OCI-M2 (cell line): Measurements from ENCODE around the gene SPDYE2.
"Not testable (repeated sequence)": the region's sequence is repeated elsewhere in the genome, so short reads cannot be mapped to it uniquely, and the experiment has no call there.

ENCODE experiments used
- DNase-seq: peaks from one replicate; lab custom pipeline; 2025; ENCODE audit not compliant: unreplicated experiment; lab: John Stamatoyannopoulos, UW

The SPDYE2 gene, protein sequence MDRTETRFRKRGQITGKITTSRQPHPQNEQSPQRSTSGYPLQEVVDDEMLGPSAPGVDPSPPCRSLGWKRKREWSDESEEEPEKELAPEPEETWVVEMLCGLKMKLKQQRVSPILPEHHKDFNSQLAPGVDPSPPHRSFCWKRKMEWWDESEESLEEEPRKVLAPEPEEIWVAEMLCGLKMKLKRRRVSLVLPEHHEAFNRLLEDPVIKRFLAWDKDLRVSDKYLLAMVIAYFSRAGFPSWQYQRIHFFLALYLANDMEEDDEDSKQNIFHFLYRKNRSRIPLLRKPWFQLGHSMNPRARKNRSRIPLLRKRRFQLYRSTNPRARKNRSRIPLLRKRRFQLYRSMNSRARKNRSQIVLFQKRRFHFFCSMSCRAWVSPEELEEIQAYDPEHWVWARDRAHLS

DNA sequence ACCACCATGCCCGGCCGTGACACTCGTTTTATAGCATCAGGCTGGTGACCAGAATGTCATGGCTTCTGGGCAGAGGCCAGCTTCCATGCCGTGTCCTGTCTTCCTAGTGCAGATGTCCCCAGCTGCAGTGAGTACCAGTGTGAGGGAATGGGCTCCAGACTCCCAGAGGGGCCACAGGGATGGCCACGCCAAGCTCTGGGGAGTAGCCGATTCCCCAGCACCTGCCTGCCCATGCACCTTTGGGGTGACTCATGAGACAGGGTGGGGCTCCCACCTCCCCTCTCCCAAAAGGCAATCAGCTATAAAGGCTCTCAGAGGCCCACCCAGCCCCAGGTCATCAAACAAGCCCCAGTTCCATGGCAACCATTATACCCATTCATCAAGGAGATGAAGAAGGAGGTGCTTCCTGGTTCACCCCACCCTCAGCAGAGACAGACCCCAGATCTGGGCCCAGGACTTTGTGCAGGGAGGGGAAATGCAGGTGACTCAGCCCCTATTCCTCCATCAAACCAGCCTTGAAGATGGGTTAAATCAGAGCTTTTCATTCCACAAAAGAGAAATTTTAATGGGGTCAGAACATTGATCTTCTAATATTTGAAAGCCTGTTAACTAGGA lies at the start of gene SPDYE2:
TSS of gene SPDYE2 (plus strand) at position 419 of the 615 bp plus-strand sequence. CDS start 2,030 bp downstream, outside the sequence.
- DNase-seq = not testable (repeated sequence)

DNA sequence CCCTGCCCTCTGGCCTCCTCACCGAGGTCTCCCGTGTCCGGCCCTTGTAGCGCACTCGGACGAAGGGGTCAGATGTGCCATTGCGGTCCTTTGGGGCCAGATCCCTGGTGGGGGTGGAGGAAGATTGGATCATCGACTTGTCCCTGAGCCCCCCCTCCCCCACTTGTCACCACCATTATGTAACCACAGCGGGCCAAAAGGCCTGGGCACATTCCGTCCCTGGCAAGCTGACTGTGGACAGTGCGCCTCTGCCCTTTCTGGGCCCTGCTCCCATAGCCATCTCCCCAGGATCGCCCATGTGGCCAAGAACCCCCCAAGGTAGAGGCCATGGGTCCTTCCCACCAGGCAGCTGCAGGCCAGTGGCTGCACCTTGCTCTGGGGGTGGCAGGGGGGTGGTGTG lies 47.9 kb upstream of the SPDYE2 start:
- DNase-seq = not testable (repeated sequence)

DNA sequence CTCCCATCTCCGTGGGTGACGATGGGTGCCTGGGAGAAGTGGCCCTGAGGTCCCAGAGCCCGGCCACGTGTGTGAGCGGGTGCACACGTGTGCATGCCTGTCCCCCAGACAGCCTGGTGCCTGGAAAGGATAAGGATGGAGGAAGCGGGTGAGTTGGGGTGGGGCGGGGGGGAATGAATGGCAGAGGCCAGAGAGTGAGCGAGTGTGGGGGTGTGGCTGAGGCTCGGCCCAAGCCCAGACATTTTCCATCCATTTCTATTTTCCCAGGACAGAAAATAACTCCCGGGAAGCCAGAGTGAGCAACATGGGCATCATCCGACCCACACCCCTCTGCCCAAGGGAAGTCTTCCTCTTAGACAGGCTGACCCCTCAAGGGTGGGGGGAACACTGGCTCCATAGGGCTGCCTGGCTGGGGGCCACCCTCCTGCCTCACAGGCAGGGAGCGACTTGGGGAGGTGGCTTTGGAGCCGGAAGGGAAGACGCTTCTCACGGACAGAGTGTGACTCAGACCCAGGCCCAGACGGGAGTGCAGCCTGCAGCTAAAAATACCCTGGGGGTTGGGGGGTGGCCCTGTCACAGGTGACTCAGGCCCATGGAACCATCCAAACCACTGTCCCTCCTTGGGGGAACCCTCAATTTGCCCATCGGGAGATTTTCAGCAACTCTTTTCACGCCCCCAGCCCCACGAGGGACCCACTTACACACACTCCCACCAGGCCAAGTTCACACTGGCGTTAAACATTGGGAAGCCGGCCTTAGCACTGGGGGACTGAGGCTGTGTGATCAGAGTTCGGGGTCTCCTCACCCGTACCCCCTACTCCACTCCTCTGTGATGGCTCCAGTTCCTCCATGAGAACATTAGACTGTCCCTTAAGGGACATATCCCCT lies 45.5 kb upstream of the SPDYE2 start:
- not testable (repeated sequence) for DNase-seq

DNA sequence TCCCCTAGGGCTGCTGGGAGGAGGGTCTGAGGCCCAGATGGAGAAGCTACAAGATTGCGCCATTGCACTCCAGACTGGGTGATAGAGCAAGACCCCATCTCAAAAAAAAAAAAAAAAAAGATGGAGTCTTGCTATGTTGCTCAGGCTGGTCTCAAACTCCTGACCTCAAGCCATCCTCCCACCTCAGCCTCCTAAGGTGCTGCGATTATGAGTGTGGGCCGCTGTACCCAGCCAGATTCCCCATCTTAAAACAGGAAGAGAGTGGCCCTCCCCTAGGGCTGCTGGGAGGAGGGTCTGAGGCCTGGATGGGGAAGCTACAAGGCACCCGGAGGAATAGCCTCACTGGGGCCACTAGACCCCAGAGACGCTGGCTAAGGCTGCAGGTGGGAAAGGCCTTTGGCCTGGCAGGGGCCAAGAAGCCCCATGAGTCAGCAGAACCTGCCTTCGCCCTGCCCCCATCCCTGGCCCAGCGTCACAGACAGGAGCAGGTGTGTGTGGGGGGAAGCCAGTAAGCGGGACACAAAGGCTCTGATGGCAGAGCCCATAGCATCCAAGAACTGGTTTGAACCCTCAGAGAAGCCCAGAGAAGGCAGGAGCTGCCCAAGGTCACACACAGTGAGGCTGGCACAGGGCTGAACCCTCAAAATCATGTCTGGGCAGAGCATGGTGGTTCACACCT lies 43.5 kb upstream of the SPDYE2 start:
- DNase-seq = not testable (repeated sequence)

DNA sequence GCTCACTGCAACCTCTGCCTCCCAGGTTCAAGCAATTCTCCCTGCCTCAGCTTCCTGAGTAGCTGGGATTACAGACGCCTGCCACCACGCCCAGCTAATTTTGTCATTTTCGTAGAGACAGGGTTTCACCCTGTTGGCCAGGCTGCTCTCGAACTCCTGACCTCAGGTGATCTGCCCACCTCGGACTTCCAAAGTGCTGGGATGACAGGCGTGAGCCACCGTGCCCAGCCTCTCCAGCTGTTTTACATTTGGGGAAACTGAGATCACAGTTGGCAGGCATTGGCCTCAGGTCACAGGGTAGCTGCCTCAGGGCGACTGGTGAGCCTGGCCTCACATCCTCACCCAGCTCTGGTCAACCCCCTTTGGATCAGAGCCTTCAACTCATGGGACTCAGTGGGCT lies 40.5 kb upstream of the SPDYE2 start:
- not testable (repeated sequence) for DNase-seq

DNA sequence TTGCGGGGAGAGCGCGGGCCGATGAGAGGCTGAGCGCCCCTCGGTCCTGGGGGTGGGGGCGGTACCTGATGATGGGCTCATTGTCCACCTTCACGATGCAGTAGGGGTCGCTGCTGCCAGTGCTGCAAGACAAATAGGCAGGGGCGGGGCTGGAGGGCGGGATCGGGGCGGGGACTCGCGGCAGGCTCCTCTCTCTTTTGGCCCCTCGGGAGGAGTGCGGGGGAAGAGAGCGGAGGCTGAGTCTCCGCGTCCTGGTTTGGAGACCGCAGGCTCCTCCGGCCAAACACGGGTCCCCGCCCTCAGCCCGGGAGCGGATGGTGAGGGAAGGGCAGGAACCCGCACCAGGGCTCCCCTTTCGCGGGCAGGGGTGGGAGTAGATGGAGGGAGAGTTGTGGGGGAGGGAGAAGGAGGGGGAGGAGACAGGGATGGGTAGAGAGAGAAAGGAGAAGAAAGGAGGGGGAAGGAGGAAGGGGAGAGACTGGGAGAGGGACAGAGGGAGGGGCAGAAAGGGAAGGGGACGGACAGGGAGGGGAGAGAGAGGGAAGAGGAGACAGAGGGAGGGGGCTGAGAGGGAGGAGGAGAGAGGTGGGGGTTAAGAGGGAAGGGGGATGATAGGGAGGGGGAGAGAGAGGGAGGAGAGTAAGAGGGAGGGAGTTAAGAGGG lies 39.0 kb upstream of the SPDYE2 start:
- DNase-seq = not testable (repeated sequence)

DNA sequence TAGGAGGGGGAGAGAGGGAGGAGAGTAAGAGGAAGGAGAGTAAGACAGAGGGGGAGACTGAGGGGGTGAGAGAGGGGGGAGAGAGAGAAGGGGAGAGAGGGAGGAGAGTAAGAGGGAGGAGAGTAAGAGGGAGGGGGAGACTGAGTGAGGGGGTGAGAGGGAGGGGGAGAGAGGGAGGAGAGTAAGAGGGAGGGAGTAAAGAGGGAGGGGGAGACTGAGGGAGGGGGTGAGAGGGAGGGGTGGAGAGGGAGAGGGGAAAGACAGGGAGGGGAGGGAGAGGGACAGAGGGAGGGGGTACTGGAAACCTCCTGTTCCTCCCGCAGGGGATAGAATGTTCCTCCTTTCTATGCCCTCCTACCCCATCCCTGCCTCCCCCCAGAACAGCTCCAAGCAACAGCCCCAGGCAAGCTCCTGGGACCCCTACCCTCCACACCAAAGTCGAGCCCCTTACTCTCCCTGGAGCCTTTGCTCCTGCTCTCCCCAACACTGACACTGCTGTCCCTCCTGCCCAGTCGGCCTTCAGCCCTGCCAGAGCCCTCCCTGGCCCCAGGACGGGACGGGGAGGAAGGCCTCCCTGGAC lies 38.3 kb upstream of the SPDYE2 start:
- not testable (repeated sequence) for DNase-seq

DNA sequence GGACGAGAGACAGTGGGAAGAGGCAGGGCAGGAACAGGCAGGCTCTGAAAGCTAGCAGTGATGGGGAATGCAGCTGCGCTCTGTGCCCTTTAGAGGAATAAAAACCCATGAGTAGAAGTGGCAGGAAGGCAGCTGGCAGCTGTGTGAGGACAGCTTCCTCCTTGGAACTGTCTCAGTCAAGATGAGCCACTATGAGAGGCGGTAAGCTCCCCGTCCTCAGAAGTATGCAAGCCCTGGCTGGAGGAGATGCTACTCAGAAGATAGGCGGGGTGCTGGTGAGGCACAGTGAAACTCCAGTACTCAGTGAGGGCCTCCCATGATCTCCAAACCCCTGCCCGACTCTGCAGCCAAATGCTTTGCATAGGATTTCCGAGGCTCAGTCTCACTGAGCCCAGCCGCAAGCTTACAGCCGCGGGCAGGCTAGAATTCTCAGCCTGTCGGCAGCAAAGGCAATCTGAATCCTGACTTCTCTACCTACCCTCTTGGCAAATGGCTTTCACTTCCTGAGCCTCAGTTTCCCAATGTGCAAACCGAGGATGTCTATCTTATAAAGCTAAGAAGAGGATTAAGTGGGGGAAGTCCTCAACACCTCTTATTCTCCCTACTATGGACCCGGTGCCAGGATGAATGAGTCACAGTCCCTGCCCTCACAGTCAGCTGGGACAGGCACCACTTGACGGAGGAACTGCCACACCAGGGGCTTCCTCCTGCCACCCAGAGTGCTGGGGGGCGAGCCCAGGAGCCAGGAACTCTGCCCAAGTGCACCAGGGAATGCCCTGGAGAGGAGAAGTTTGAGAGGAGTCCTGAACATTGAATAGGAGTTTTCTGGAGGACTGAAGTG lies 35.9 kb upstream of the SPDYE2 start:
- DNase-seq = not testable (repeated sequence)

DNA sequence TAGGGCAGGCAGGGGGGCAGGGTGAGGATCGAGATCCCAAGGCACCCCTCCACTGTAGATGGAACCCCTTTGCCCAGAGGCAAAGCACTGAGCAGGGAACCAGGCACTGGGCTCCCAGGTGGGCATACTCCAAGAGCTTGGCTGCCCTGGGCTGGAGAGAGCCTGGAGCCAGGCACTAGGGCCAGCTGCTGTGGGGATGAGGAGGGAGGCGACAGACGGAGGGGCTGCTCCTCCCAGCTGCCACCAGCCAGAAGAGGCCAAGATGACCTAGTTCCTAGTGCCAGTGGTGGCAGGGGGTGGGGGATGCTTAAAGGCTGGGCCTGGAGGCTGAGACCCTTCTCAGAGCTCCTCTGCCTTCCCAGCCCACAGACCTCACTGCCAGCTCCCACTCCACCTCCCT lies 35.1 kb upstream of the SPDYE2 start:
- DNase-seq = not testable (repeated sequence)

DNA sequence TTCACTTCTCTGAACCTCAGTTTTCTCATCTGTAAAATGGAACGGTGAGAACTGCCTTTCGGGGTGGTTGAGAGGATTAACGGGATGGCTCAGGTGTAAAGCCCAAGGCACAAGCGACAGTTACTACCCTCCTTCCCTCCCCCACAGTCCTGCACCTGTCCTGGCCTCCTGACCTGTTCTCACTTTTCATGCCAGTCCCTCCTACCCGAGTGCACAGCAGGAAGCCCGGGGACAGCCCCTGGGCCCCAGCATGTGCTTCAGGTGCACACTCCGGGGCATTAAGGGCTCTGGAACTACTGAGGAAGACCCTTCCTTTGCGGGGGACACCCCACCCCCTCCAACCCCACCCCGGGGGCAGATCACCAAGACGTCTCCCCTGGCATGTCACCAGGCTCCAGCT lies 34.1 kb upstream of the SPDYE2 start:
- not testable (repeated sequence) for DNase-seq

DNA sequence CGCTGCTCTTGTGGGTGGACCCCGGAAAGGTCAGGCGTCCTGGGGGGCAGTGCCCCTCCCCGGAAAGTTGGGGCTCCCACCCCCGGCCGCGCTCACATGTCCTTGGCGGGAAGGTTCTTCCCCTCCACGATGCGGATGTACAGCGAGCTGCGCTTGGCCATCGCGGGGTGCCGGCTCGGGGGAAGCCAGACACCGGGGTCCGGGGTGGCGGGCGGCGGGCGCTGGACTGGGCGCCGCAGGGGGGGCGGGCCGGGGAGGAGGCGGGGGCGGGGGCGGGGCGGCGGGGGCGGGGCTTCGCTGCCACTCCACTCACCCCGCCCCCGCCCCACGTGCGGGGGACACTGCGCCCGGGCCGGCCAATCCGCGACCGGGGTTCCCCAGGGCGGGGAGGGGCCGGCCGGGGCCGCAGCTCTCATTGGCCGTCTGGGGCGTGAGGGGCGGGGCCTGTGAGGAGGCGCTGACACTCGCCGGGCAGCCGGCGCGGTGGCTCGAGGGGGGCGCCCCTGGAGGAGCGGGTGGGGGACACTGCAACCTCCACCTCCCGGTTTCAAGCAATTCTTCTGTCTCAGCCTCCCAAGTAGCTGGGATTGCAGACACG lies 33.4 kb upstream of the SPDYE2 start, which contains the start of gene RASA4B:
TSS of gene RASA4B (minus strand) at position 228 of the 598 bp plus-strand sequence. CDS start at position 161, 67 bp downstream.
- DNase-seq = not testable (repeated sequence)

DNA sequence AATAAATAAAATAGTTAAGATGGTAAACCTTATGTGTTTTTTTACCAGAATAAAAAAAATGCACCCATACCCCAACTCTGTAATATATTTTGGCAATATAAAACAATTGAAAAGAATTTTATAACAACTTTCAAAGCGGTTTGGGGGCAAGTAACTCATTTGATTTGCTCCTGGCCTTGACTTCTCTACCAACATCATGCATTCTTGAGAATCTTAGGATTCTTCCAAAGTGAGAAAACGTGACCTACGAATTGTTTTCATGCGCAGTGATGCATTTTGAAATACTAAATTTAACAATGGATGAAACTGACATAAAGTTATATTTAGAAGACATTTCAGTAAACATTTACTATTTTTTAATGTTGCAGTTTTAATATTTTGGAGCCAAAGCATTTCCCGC lies 30.2 kb upstream of the SPDYE2 start:
- not testable (repeated sequence) for DNase-seq

DNA sequence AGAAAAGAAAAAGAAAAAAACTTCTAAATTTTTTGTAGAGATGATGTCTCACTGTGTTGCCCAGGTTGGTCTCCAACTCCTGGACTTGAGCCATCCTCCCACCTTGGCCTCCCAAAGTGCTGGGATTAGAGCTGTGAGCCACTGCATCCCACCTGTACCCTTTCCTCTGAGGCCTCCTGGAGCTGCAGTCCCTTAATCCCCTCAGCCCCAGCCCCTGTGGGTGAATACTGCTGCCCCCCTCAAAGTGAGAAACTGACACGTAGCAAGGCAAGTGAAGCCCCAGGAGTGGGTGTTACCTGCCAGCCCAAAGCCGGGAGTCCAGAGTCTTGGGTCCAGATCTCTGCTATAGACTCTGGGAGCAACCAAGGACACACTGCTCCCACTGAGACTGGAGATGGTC lies 26.2 kb upstream of the SPDYE2 start:
- DNase-seq = not testable (repeated sequence)

DNA sequence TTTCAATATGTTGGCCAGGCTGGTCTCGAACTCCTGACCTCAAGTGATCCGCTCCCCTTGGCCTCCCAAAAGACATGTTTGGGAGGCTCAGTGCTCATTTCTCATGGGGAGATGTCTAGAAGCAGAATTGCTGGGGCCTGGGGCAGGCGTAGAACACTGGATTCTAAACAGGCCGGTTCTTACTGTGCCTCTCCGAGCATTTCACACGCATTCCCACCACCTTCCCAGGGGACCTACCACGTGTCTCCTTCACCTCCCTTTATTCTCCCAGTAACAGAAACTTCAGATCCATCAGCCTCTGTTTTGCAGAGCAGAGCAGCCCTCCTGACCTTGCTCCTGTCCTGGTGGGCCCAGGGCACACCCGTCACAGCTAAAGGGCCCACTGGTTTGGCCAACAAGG lies 23.8 kb upstream of the SPDYE2 start:
- not testable (repeated sequence) for DNase-seq

DNA sequence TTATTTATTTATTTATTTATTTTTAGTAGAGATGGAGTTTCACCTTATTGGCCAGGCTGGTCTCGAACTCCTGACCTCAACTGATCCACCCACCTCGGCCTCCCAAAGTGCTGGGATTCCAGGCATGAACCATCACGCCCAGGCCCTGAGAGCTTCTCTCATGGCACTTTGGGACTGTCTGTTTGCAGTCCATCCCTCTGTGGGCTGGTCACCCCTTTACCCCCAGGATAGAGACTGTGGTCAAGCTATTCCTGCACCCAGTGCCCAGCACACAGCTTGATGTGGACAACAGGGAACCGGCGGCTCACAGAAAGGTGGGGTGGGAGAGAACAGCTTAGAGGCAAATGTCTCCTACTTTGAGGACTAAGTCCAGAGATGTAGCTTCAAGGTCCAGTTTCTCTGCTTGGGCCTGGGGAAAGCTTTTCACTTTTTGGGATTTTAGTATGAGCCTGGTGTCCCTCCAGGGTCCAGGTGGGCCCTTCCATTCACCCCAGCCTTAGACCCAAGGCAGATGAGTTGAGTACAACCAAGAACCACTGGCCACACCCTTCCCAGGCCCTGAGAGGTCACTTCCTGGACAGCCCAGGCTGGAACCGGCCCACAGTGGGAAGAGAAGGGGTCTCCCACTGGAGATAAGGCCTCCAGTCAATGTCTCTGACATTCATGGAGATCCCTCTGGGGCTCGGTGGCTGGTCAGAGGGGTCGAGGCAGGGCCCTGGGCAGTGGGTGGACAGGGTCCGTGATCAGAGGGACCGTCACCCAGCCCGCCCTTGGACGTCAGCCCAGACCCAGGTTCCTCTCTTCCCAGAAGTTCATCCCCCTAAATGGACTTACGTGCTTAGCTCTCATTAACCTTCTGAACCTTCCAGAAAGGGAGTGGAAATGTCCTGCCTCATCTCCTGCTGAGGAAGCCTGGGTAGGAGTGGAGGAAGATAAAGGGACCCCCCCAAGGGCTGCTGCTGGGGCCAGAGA lies 22.9 kb upstream of the SPDYE2 start:
- not testable (repeated sequence) for DNase-seq

DNA sequence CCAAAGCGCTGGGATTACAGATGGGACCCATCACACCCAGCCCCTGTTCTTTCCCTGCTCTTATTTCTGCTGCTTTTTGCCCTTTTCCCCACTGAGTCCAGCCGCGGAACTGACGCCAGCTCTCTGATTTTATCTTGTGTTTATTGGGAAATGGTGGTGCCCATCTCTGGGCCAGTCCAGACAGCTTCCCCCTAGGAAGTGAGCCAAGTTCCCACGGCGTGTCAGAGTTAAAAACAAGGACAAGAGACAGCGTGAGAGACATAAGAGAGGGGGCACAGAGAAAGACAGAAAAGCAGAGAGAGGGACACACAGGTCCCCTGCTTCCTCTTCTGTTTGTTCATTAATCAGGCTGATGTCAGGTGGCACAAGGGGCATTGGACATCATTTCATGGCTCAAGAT lies 19.4 kb upstream of the SPDYE2 start:
- DNase-seq = not testable (repeated sequence)

DNA sequence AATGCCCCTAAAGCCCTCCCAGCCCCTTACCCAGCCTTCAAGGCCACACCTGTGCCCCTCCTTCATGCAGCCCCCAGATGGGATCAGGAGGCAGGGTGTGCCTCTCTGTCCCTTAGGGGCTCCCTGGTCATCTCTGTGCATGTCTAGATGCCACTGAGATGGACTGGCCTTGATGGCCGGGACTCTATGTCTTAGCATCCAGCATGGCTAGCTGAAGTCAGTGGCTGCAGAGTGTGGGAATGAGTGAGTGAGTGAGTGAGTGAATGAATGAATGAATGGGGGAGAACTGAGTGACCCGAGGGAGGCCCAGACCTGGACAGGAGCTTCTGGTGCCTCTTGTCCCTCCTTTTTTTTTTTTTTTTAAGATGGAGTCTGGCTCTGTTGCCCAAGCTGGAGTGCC lies 18.9 kb upstream of the SPDYE2 start:
- not testable (repeated sequence) for DNase-seq
